Neuronal stem cell (in vitro differentiated cells): ENCODE measurements around the gene IDI2.

Experiments
- DNase-seq: peaks from one replicate; pipeline ENCODE4 v3.0.0-alpha.2; 2013; ENCODE audit warnings: low spot score
- H2AFZ ChIP-seq: one replicate; pipeline ENCODE4 v1.6.1; 2013; ENCODE audit warnings: mild to moderate bottlenecking, low read length, inconsistent platforms
- H2AK5ac ChIP-seq: 2 replicates; pipeline ENCODE4 v1.6.1; 2013; ENCODE audit warnings: low read depth, mild to moderate bottlenecking, inconsistent platforms, low read length, moderate library complexity, mixed read lengths
- H2BK120ac ChIP-seq: 2 replicates; pipeline ENCODE4 v1.6.1; 2013; ENCODE audit warnings: low read depth, mild to moderate bottlenecking, inconsistent platforms, low read length, moderate library complexity, mixed read lengths
- H2BK12ac ChIP-seq: one replicate; pipeline ENCODE4 v1.6.1; 2013; ENCODE audit warnings: low read length, inconsistent platforms
- H2BK15ac ChIP-seq: 2 replicates; pipeline ENCODE4 v1.6.1; 2013; ENCODE audit warnings: mild to moderate bottlenecking, low read length, inconsistent platforms, mixed read lengths
- H2BK5ac ChIP-seq: one replicate; pipeline ENCODE4 v1.6.1; 2013; ENCODE audit warnings: inconsistent platforms, mild to moderate bottlenecking, low read length, moderate library complexity
- H3K14ac ChIP-seq: one replicate; pipeline ENCODE4 v1.6.1; 2013; ENCODE audit warnings: low read length, inconsistent platforms
- H3K18ac ChIP-seq: 2 replicates; pipeline ENCODE4 v1.6.1; 2013; ENCODE audit warnings: low read length, inconsistent platforms
- H3K23ac ChIP-seq: 2 replicates; pipeline ENCODE4 v1.6.1; 2013; ENCODE audit warnings: low read depth, mild to moderate bottlenecking, mixed read lengths, low read length, inconsistent platforms; ENCODE audit not compliant: poor library complexity
- H3K27ac ChIP-seq: replicated peaks from 3 replicates; pipeline ENCODE4 v1.5.1; 2013; ENCODE audit warnings: low read length, inconsistent platforms
- H3K27me3 ChIP-seq, 3 experiments: 2 replicates each; pipeline ENCODE4 v1.6.1; 2013; ENCODE audit warnings: low read length in 3 of 3, mild to moderate bottlenecking in 2 of 3, inconsistent platforms in 1 of 3, low read depth in 1 of 3, mixed read lengths in 1 of 3, moderate library complexity in 1 of 3; ENCODE audit not compliant: control insufficient read depth in 3 of 3, insufficient read depth in 3 of 3
- H3K36me3 ChIP-seq, 2 donors: replicated peaks in 1 of 2; 2 replicates each; pipeline ENCODE4 v1.6.1; 2013; ENCODE audit warnings: low read length in 2 of 2; ENCODE audit not compliant: control insufficient read depth in 2 of 2, insufficient read depth in 2 of 2
- H3K4ac ChIP-seq: 2 replicates; pipeline ENCODE4 v1.6.1; 2013; ENCODE audit warnings: inconsistent platforms, mild to moderate bottlenecking, low read length, moderate library complexity
- H3K4me1 ChIP-seq, 2 donors: 1 replicate in 1 of 2; 2 replicates in 1 of 2; pipeline ENCODE4 v1.6.1; 2013; ENCODE audit warnings: low read length in 2 of 2, low read depth in 1 of 2; ENCODE audit not compliant: control insufficient read depth in 2 of 2, insufficient read depth in 1 of 2
- H3K4me2 ChIP-seq: one replicate; pipeline ENCODE4 v1.6.1; 2013; ENCODE audit warnings: mild to moderate bottlenecking, low read length, inconsistent platforms; ENCODE audit not compliant: insufficient read depth, poor library complexity, severe bottlenecking
- H3K4me3 ChIP-seq, 2 donors: 2 replicates each; pipeline ENCODE4 v1.5.1; 2013; ENCODE audit warnings: low read length in 2 of 2, mild to moderate bottlenecking in 2 of 2, inconsistent platforms in 1 of 2, moderate library complexity in 1 of 2
- H3K79me1 ChIP-seq: one replicate; pipeline ENCODE4 v1.6.1; 2013; ENCODE audit warnings: low read depth, mild to moderate bottlenecking, inconsistent platforms, low read length, moderate library complexity
- H3K9ac ChIP-seq: one replicate; pipeline ENCODE4 v1.6.1; 2013; ENCODE audit warnings: mild to moderate bottlenecking, low read depth, low read length, inconsistent platforms; ENCODE audit not compliant: poor library complexity
- H3K9me3 ChIP-seq, 2 donors: replicated peaks in 1 of 2; 2 replicates each; pipeline versions ENCODE3 to v1.6.1; 2013; ENCODE audit warnings: low read length in 2 of 2, mild to moderate bottlenecking in 2 of 2, inconsistent platforms in 1 of 2, low read depth in 1 of 2, mixed read lengths in 1 of 2, moderate library complexity in 1 of 2; ENCODE audit not compliant: control insufficient read depth in 2 of 2, insufficient read depth in 1 of 2
- H4K8ac ChIP-seq: one replicate; pipeline ENCODE4 v1.6.1; 2013; ENCODE audit warnings: low read depth, mild to moderate bottlenecking, inconsistent platforms, low read length, moderate library complexity
- H4K91ac ChIP-seq: one replicate; pipeline ENCODE4 v1.6.1; 2013; ENCODE audit warnings: low read length, low read depth, mild to moderate bottlenecking, inconsistent platforms; ENCODE audit not compliant: poor library complexity
- WGBS, 2 donors: extraction: QIAGEN DNeasy Blood & Tissue Kit; methylation state at CpG; one replicate each; pipeline ENCODE4 v1.1.7; 2013; ENCODE audit warnings: missing lambda C conversion rate in 2 of 2, mixed read lengths in 1 of 2; ENCODE audit not compliant: insufficient read length in 2 of 2, insufficient replicate concordance in 1 of 2; ENCODE audit errors: extremely low coverage in 2 of 2; 5-methylcytosine and 5-hydroxymethylcytosine counted together

Gene IDI2

DNA sequence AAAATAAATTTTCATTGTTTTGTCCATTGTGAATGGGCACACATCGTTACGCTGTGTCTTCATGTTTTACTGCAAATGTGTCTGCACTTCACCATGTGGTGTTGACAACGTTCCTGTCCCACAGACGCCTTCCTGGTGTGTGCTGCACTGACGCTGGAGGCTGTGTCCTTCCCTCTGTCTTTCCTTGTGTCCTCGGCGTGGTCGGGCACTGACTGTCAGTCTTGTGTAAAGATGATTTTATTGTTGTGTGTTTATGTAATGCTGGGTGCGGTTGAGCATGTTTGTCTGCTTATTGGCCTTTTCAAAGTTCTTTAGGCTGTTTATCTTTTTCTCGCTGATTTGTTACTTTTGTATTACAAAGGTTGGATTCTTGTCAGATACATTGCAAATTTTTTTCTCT lies 18.1 kb downstream of the IDI2 start:
- H3K27me3 ChIP-seq, result no peaks in the 10 kb centered on the region
- no peak overlapping the region for H3K14ac ChIP-seq
- no CpG with 5 or more reads among the region's 10 CpGs for WGBS, 2 donors
- H2BK12ac ChIP-seq, result no peak overlapping the region
- H3K9ac ChIP-seq, result no peak overlapping the region
- peaks cover 0 to 5% of the 10 kb centered on the region in 2 donors for H3K9me3 ChIP-seq
- DNase-seq, result no peak
- H2AK5ac ChIP-seq, result no peak overlapping the region
- no peak overlapping the region for H3K4ac ChIP-seq
- peaks cover 6% of the 10 kb centered on the region for H3K79me1 ChIP-seq
- H3K4me2 ChIP-seq, result no peak overlapping the region
- no peak overlapping the region for H2AFZ ChIP-seq
- no peak overlapping the region for H3K27ac ChIP-seq
- H3K4me1 ChIP-seq, result no peaks in the 10 kb centered on the region
- H3K36me3 ChIP-seq, result peaks cover 62 to 99% of the 10 kb centered on the region in 2 donors
- H3K18ac ChIP-seq, result no peak overlapping the region
- no peak overlapping the region for H2BK5ac ChIP-seq
- no peak overlapping the region for H3K23ac ChIP-seq
- H2BK15ac ChIP-seq, result no peak overlapping the region
- H4K8ac ChIP-seq, result no peak overlapping the region
- H3K4me3 ChIP-seq, result peak overlapping the region in 1 of 2 donors; percentile 11
- no peak overlapping the region for H4K91ac ChIP-seq
- H2BK120ac ChIP-seq, result no peak overlapping the region

DNA sequence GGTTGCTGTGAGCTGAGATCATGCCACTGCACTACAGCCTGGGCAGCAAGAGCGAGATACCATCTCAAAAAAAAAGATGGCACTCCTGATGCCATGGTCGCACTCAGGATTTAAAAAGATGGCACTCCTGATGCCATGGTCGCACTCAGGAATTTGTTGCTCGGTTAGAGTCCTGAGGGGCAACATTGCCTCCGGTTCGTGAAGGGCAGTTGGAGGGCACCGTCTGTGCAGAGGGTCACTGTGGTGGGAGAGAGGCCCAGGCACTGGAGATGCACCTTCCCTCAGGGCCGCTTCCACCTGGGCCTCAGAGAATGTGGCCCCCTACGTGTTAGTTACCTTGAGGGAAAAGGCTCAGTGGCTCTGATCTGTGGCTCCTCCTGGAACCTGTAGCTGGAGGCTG lies 19.1 kb downstream of the IDI2 start:
- H3K4me3 ChIP-seq, result peak overlapping the region in 1 of 2 donors; percentile 13
- no peak overlapping the region for H3K4me2 ChIP-seq
- peaks cover 0 to 14% of the 10 kb centered on the region in 2 donors for H3K9me3 ChIP-seq
- no peak overlapping the region for H2AFZ ChIP-seq
- H4K91ac ChIP-seq, result no peak overlapping the region
- peaks cover 57 to 99% of the 10 kb centered on the region in 2 donors for H3K36me3 ChIP-seq
- no peak overlapping the region for H2AK5ac ChIP-seq
- H3K23ac ChIP-seq, result no peak overlapping the region
- no peak for DNase-seq
- no peak overlapping the region for H3K4ac ChIP-seq
- H2BK5ac ChIP-seq, result no peak overlapping the region
- no peak overlapping the region for H3K9ac ChIP-seq
- H3K18ac ChIP-seq, result no peak overlapping the region
- H3K79me1 ChIP-seq, result peaks cover 6% of the 10 kb centered on the region
- H3K4me1 ChIP-seq, result no peaks in the 10 kb centered on the region
- H3K27ac ChIP-seq, result no peak overlapping the region
- H2BK120ac ChIP-seq, result no peak overlapping the region
- H3K27me3 ChIP-seq, result no peaks in the 10 kb centered on the region
- no peak overlapping the region for H2BK15ac ChIP-seq
- no CpG with 5 or more reads among the region's 9 CpGs for WGBS, 2 donors
- no peak overlapping the region for H3K14ac ChIP-seq
- no peak overlapping the region for H4K8ac ChIP-seq
- H2BK12ac ChIP-seq, result no peak overlapping the region

DNA sequence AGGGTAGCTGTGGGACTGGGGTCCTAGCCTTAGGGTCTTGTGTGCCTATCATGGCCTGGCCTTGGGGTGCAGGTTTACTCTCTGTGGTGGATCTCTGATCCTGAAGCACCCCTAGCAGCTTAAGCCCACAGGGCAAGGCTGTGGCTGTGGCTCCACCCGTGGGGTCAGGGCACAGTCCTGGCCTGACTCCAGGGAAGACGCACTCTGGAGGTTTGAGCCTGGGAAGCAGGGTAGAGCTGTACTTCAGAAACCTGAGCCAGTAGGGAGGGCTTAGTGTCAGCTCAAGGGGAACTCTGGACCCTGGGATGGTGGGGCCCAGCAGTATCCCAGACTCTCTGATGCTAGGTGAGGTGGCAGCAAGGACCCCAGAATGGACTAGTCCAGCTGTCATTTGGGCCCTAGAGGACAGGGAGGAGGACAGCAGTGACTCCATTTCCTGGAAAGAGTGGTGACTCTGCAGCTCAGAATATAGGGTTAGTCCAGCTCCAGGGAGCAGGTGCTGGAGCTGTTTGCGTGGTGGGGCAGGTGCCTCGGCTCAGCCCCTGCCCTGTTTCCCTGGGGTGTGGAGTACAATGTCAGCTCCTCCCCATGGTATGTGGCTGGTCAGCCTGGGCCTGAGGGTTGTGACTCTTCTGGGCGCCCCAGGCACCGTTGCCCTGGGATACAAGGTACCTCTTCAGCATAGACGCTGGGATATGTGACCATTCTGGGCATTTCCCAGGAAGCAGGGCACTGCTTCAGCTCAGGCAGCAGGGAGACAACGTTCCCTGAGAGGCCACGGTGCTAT lies 21.6 kb downstream of the IDI2 start:
- WGBS, 2 donors, result no CpG with 5 or more reads among the region's 9 CpGs

DNA sequence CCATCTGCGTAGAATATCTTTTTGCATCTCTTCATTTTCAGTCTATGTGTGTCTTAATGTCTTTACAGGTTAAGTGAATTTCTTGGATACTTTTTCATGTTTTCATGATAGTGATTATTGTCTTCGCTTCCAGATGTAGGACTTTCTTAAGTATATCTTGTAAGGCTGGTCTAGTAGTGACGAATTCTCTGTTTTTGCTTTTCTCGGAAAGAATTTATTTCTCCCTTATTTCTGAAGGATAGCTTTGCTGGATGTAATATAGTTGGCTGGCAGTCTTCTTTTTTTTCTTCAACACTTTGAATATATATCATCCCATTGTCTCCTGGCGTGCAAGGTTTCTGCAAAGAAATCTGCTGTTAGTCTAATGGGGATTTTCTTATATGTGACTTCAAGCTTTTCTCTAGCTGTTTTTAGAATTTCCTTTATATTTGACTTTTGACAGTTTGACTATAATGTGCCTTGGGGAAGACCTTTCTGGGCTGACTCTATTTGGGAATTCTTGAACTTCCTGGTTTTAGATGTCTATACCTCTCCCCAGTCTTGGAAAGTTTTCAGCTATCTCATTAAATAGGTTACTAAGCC lies 23.1 kb downstream of the IDI2 start:
- Histone ChIP-seq H2AK5ac (no peak overlapping the region), H3K23ac (no peak overlapping the region), H3K4me2 (no peak overlapping the region), H2AFZ (no peak overlapping the region), H3K4me1 (no peaks in the 10 kb centered on the region), H3K9ac (no peak overlapping the region), H2BK12ac (no peak overlapping the region), H3K4ac (no peak overlapping the region), H2BK5ac (no peak overlapping the region), H3K36me3 (peaks cover 64 to 99% of the 10 kb centered on the region in 2 donors), H4K91ac (no peak overlapping the region), H2BK15ac (no peak overlapping the region), H3K79me1 (peaks cover 6% of the 10 kb centered on the region), H4K8ac (no peak overlapping the region), H3K9me3 (peaks cover 3 to 26% of the 10 kb centered on the region in 2 donors), H3K4me3 (no peak overlapping the region), H3K14ac (no peak overlapping the region), H3K18ac (no peak overlapping the region), H3K27me3 (no peaks in the 10 kb centered on the region), H3K27ac (no peak overlapping the region), H2BK120ac (no peak overlapping the region)
- WGBS, 2 donors, result no CpG with 5 or more reads among the region's 5 CpGs
- no peak for DNase-seq

More for the DNA sequence above, 21.6 kb downstream of the IDI2 start:
- Histone ChIP-seq H3K27me3 (no peaks in the 10 kb centered on the region), H3K9me3 (peaks cover 3 to 26% of the 10 kb centered on the region in 2 donors), H3K27ac (no peak overlapping the region), H3K79me1 (peaks cover 6% of the 10 kb centered on the region), H3K4me2 (no peak overlapping the region), H2AFZ (no peak overlapping the region), H2BK12ac (no peak overlapping the region), H3K4me3 (peak overlapping the region in 1 of 2 donors; percentile 23), H3K9ac (no peak overlapping the region), H2BK15ac (no peak overlapping the region), H3K23ac (no peak overlapping the region), H4K8ac (no peak overlapping the region), H2AK5ac (no peak overlapping the region), H3K14ac (no peak overlapping the region), H3K18ac (no peak overlapping the region), H2BK120ac (no peak overlapping the region), H3K36me3 (peaks cover 54 to 99% of the 10 kb centered on the region in 2 donors), H4K91ac (no peak overlapping the region), H3K4me1 (no peaks in the 10 kb centered on the region), H2BK5ac (no peak overlapping the region), H3K4ac (no peak overlapping the region)
- DNase-seq, result no peak
